OCI-LY7 (cell line): ENCODE results near the gene PRRC1.

Experiments used
- EZH2phosphoT487 ChIP-seq: fragments of 200-600 bp; sonication (generic); IDR thresholded peaks from 2 replicates; pipeline ENCODE4 v1.6.1; 2018; ENCODE audit warnings: low read depth, borderline replicate concordance, mild to moderate bottlenecking, mixed run types, antibody characterized with exemption, low read length, moderate library complexity, mixed read lengths
- TF ChIP-seq, protein P1 (sequence below): fragments of 200-600 bp; sonication (generic); conservative IDR thresholded peaks from 2 replicates; pipeline ENCODE4 v1.5.1; 2014; ENCODE audit warnings: mild to moderate bottlenecking, antibody characterized with exemption, low read length, moderate library complexity, mixed read lengths

DNA sequence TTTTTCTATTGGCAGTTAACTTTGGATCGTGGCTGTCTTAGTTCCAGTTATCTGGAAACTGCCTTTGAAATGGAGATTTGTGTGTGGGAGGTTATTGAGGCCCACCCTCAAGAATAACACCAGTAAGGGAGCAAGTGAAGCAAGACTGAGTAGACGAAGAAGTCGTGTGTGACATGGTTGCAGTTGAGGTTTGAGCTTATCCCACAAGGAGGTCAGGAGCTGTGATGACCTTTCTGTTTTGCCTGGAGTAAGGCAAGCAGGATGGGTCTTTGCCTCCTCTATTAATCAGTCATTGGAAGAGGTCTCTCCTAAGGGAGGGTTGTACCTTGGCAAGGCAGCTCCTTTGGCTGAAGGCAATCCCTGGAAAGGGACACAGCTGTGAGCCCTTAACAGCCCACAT lies 81.9 kb downstream of the PRRC1 start:
- no peak for TF ChIP-seq EZH2phosphoT487
- TF ChIP-seq, protein P1, sequence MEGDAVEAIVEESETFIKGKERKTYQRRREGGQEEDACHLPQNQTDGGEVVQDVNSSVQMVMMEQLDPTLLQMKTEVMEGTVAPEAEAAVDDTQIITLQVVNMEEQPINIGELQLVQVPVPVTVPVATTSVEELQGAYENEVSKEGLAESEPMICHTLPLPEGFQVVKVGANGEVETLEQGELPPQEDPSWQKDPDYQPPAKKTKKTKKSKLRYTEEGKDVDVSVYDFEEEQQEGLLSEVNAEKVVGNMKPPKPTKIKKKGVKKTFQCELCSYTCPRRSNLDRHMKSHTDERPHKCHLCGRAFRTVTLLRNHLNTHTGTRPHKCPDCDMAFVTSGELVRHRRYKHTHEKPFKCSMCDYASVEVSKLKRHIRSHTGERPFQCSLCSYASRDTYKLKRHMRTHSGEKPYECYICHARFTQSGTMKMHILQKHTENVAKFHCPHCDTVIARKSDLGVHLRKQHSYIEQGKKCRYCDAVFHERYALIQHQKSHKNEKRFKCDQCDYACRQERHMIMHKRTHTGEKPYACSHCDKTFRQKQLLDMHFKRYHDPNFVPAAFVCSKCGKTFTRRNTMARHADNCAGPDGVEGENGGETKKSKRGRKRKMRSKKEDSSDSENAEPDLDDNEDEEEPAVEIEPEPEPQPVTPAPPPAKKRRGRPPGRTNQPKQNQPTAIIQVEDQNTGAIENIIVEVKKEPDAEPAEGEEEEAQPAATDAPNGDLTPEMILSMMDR = no peak
